ENCODE measurements around the gene KMT2B.
"Not testable (repeated sequence)": the region's sequence is repeated elsewhere in the genome, so short reads cannot be mapped to it uniquely, and the experiment has no call there.

KMT2B gene

GRCh38 chr19:35756377-35757230 lies 38.8 kb downstream of the KMT2B start, which contains the start of gene HSPB6:
HSPB6 (minus strand) TSS chr19:35757029; CDS start chr19:35757008, 21 bp downstream.
- ATAC-seq (no peak), DNase-seq (no peak)

- ATAC-seq (peak; percentile 24), DNase-seq (peak; percentile 48)
Observed at GRCh38 chr19:35757231-35757748, 39.5 kb downstream of the KMT2B start.

GRCh38 chr19:35757749-35758608 lies 40.2 kb downstream of the KMT2B start, which contains the start of gene PROSER3:
PROSER3 (plus strand) TSS chr19:35758176; CDS start chr19:35758216, 40 bp downstream.
- ATAC-seq (peak; percentile 98), DNase-seq (peak; percentile 98)

GRCh38 chr19:35759697-35760096 lies 41.9 kb downstream of the KMT2B start:
- DNase-seq (no peak), ATAC-seq (no peak)

GRCh38 chr19:35760711-35761349 lies 43.0 kb downstream of the KMT2B start:
- DNase-seq (no peak), ATAC-seq (no peak)

GRCh38 chr19:35764432-35765315 lies 46.9 kb downstream of the KMT2B start:
- no peak for ATAC-seq

GRCh38 chr19:35766571-35767104 lies 48.8 kb downstream of the KMT2B start:
- DNase-seq = no peak
- no peak for ATAC-seq

More at GRCh38 chr19:35764432-35765315, 46.9 kb downstream of the KMT2B start:
- DNase-seq = no peak

- DNase-seq (no peak), ATAC-seq (no peak)
Observed at GRCh38 chr19:35767288-35768081, 49.7 kb downstream of the KMT2B start.

GRCh38 chr19:35768082-35768421 lies 50.2 kb downstream of the KMT2B start:
- ATAC-seq = no peak
- no peak for DNase-seq

- not testable (repeated sequence) for DNase-seq, ATAC-seq
Observed at GRCh38 chr19:35772362-35772761, 54.6 kb downstream of the KMT2B start.

- ATAC-seq = no peak
Observed at GRCh38 chr19:35773020-35773806, 55.4 kb downstream of the KMT2B start.

GRCh38 chr19:35774274-35775045 lies 56.7 kb downstream of the KMT2B start:
- ATAC-seq (no peak), DNase-seq (no peak)

More at GRCh38 chr19:35773020-35773806, 55.4 kb downstream of the KMT2B start:
- DNase-seq = no peak

- DNase-seq (no peak), ATAC-seq (no peak)
Observed at GRCh38 chr19:35775046-35775297, 57.2 kb downstream of the KMT2B start.

- DNase-seq (peak; percentile 100), ATAC-seq (peak; percentile 96)
Observed at GRCh38 chr19:35775298-35776101, 57.7 kb downstream of the KMT2B start, which contains the start of gene ARHGAP33. ARHGAP33 (plus strand) TSS chr19:35775564; CDS start chr19:35775659, 95 bp downstream.

- no peak for ATAC-seq
- no peak for DNase-seq
Observed at GRCh38 chr19:35776102-35776788, 58.4 kb downstream of the KMT2B start.

- ATAC-seq = no peak
- no peak for DNase-seq
Observed at GRCh38 chr19:35777086-35777841, 59.5 kb downstream of the KMT2B start.
